ENCODE results near the gene RESP18.
"Not testable (repeated sequence)": the region's sequence is repeated elsewhere in the genome, so short reads cannot be mapped to it uniquely, and the experiment has no call there.

RESP18 gene

GRCh38 chr2:219325657-219326315 is 6.8 kb downstream of the RESP18 start:
- DNase-seq (ENCODE audit: low spot score) = no peak

- no peak for DNase-seq (ENCODE audit: low spot score)
These were observed 7.4 kb downstream of the RESP18 start for GRCh38 chr2:219325136-219325535.

- DNase-seq (ENCODE audit: low spot score) = no peak
These were observed 9.1 kb downstream of the RESP18 start for GRCh38 chr2:219323434-219323833.

GRCh38 chr2:219314804-219315468 is 17.6 kb downstream of the RESP18 start:
- no peak for DNase-seq (ENCODE audit: low spot score)

- not testable (repeated sequence) for DNase-seq (ENCODE audit: low spot score)
These were observed 19.8 kb downstream of the RESP18 start for GRCh38 chr2:219312683-219313263.

- no peak for DNase-seq (ENCODE audit: low spot score)
These were observed 23.3 kb downstream of the RESP18 start, which contains the start of gene PTPRN for GRCh38 chr2:219309278-219309677. Gene PTPRN (minus strand): TSS chr2:219309401. CDS start chr2:219309332, 69 bp downstream.

- DNase-seq (ENCODE audit: low spot score) = peak; percentile 91
These were observed 24.1 kb downstream of the RESP18 start for GRCh38 chr2:219308142-219309101.

- DNase-seq (ENCODE audit: low spot score) = no peak
These were observed 26.5 kb downstream of the RESP18 start for GRCh38 chr2:219306047-219306446.

- DNase-seq (ENCODE audit: low spot score) = no peak
These were observed 28.3 kb downstream of the RESP18 start for GRCh38 chr2:219304223-219304622.

- no peak for DNase-seq (ENCODE audit: low spot score)
These were observed 30.1 kb downstream of the RESP18 start for GRCh38 chr2:219302412-219302968.

GRCh38 chr2:219300022-219300421 is 32.5 kb downstream of the RESP18 start:
- no peak for DNase-seq (ENCODE audit: low spot score)

- DNase-seq (ENCODE audit: low spot score) = no peak
These were observed 33.2 kb downstream of the RESP18 start for GRCh38 chr2:219299372-219299760.

- peak; percentile 91 for DNase-seq (ENCODE audit: low spot score)
These were observed 33.7 kb downstream of the RESP18 start for GRCh38 chr2:219298759-219299371.

- DNase-seq (ENCODE audit: low spot score) = no peak
These were observed 34.6 kb downstream of the RESP18 start for GRCh38 chr2:219297766-219298456.

- peak; percentile 31 for DNase-seq (ENCODE audit: low spot score)
These were observed 35.7 kb downstream of the RESP18 start for GRCh38 chr2:219296631-219297391.

- peak; percentile 43 for DNase-seq (ENCODE audit: low spot score)
These were observed 36.4 kb downstream of the RESP18 start for GRCh38 chr2:219296142-219296541.

- DNase-seq (ENCODE audit: low spot score) = peak; percentile 92
These were observed 37.9 kb downstream of the RESP18 start for GRCh38 chr2:219294356-219295351.

- no peak for DNase-seq (ENCODE audit: low spot score)
These were observed 38.8 kb downstream of the RESP18 start for GRCh38 chr2:219293736-219294231.

Measured in ecto neural progenitor cell (in vitro differentiated cells).